GM21723 (cell line): ENCODE measurements around the gene CLMN.

Experiments used
- ATAC-seq: cut with Tn5 transposase; IDR thresholded peaks from one replicate; pipeline ENCODE4 v1.9.1; 2021; ENCODE audit warnings: mild to moderate bottlenecking, moderate library complexity; ENCODE audit not compliant: unreplicated experiment

CLMN gene

DNA sequence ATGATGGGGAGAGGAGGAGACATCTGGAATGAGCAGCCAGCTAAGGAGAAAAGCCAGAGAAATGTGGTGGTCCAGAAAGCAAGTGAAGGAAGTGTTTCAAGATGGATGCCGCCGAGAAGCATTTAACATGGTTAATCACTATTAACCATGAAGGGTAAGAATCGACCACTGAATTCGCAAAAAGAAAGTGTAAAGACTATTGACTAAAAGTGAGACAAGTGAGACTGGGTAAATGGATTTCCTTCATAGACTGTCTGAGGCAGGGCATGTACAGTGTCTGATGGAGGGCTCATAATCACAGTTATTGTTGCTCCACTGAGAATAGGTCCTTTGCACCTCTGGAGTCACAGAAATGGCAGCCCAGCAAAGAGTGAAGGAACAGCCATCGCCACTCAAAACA is 25.3 kb upstream of the CLMN start:
- ATAC-seq, result no peak

DNA sequence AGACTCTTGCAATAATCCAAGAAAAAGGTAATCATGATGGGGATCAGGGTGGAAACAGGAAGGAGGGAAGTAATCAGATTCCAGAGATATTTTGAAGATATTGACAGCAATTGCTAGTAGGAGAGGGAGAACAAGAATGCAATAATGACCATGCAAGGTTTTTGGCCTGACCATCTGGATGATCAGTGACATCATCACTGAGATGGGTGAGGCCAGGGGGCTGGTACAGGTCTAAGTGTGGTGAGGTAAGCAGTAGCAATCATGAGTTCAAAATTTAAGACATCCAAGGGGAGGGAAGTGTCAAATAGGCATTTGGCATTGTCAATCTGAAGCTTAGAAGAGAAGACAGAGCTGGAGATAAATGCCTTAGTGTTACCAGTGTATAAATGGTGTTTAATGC is 24.8 kb upstream of the CLMN start:
- no peak for ATAC-seq

DNA sequence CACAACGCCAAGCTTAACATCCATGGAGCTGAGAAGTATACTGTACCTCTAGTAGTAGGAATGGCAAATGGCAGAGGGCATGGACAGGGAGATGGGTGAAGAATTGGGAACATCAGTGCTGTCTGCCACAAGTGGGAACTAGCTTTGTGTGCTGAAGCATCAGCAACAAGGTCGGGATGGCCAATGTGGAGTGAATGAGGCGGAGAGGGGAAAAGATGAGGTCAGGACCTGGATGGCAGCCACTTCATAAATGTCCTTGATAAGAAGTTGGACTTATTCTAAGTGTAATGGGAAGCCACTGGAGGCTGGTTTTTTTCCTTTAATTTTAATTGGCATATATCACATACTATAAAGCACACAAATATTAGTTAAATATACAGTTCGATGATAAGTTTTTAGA is 21.9 kb upstream of the CLMN start:
- no peak for ATAC-seq

DNA sequence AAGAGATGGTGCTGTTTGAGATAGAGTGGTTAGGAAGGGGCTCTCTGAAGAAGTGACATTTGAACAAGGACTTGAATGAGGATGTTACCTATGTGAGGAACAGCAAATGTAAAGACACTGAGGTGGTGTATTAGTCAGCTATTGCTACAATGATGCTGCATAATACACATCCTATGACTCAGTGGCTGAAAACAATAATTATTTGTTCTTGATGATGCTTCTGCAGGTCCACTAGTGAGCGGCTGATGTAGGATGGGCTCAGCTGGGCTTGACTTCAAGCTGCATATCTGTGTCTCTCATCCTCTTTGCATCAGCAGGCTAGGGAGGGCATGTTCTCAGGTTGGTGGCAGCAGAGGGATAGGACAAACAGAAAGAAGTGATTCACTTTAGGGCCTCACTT is 21.4 kb upstream of the CLMN start:
- no peak for ATAC-seq

DNA sequence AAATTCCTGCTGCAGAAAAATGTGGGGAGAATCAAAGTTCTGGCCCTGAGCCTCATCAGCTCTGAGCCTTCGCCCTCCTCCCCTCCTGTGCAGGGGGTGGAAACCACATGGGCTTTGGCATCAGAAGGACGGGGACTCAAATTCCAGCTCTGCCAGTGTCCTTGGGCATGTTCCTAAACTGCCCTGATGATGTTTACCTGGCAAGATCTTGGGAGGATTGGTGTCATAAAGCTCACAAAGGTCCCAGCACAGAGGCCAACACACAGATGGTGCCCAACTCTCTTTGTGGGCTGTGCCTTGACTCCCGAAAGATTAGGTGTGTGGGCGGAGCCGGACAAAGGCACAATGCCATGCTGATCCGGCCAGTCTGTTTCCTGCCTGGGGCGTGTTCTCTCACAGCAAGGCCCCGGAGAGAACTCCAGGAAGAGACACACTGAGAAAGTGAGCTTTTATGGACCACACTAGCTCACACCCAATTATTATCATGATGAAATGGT is 20.5 kb upstream of the CLMN start:
- no peak for ATAC-seq

DNA sequence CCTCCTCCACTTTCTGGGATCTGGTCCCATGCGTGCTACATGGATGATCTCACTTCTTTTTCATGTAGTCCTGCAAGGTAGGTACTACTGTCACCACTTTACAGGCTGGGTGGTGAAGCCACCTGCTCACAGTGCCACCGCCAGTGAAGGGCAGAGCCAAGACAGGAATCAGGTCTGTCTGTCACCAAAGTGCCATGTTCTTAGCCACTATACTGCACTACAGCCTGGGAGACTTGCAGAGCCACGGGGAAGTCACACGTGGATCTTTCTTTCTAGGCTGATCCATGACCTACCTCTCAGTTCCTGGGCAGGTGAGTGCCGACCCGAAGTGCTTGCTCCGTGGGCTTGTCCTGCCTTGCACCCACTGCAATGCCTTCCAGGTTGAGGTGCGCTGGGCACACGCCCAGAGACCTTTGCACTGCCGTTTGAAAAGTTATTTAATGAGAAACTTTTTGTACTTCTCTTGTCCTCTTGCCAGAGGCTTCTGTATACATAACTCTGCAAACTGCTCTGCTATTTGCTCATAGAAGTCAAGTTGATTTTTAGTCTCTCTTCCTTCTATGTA is 19.7 kb upstream of the CLMN start:
- ATAC-seq, result no peak

DNA sequence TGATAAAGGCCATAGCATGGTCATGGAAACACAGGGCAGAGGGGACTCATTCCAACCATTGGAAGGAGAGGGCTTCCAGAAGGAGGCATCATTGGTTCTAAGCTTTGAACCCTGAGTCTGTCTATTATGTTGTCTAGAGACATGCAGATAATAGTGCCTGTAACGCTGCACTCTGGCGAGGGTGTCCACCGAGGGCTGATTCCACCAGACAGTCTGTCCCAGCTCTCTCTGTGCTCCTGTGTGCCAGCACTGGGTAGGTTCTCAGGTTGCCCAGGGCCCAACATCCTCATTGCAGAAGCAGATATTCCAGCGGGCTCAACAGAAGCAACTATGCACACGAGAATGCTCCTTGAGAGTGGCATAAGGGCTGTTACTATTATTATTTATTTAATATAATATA is 18.7 kb upstream of the CLMN start:
- ATAC-seq, result no peak

DNA sequence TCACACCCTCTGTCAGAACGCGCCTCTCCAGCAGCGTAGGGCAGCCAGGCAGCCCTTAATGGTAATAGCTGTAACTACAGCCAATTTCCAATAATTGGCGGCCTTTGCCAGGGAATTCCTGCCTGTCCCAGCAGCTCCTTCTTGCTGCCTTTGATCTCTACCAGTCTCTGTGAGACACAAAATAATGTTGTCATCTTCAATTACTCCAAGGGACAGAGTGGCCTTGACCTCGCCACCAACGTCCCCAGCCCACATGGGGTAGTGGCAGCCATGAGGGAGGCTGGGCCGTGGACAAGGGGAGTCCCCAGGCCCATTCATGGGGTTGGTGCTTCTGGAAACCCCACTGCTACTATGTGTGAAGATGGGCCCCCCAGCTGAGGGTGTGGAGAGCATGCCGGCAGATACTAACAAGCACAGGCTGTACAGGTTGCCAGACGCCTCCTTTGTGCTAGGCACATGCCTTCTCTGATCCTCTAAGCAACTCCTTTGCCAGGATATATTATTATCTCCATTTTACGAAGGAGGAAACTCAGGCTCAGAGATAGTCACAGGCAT is 17.4 kb upstream of the CLMN start:
- no peak for ATAC-seq

DNA sequence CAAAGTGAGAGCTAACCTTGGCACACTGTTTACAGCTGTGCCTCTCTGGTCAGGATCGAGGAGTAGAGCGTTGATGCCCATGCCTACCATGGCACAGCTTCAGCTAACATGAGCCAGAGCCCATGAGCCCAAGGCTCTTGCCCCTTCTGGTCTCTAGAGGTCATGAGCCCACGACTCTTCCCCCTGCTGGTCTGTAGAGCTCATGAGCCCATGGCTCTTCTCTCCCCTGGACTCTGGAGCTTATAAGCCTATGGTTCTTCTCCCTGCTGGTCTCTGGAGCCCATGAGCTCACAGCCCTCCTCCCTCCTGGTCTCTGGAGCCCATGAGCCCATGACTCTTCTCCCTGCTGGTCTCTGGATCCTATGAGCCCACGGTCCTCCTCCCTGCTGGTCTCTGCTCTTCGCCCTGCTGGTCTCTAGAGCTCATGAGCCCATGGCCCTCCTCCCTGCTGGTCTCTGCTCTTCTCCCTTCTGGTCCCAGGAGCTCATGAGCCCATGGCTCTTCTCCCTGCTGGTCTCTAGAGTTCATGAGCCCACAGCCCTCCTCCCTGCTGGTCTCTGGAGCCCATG is 16.6 kb upstream of the CLMN start:
- no peak for ATAC-seq

DNA sequence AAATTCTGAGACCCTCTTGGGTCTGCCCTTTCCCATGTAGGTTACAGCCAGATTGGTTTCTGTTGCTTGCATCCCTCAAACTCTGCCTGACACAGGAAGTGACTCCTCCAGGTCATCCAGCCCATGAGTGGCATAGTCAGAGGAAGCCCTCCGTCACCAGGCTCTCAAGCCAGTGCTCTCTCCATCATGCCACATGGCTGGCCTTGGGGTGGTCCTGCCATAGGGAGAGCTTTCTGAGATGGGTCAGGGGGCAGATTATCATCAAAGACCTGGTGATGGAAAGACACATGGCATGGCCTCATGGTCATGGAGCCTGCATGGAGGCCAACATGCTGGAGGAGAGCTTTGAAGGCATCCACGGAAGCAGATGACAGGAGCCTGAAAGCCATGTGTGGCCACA is 15.4 kb upstream of the CLMN start:
- no peak for ATAC-seq

DNA sequence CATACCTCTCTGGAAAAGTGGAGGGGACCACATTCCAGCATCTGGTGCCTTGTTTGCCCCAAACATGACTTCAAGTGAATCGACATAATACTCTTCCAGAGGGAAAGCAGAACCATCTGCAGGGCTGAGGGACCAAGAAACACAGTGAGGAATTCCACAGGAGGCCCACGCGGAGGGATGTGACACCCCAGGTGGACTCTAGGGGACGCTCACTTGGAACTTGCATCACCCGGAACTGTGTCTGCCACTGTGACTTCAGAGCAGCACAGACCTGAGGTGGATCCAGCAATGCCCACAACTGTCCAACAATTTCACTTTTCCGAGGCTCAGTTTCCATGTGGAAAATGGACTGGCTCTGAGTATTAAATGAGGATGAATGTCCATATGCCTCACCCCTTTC is 14.3 kb upstream of the CLMN start:
- no peak for ATAC-seq

DNA sequence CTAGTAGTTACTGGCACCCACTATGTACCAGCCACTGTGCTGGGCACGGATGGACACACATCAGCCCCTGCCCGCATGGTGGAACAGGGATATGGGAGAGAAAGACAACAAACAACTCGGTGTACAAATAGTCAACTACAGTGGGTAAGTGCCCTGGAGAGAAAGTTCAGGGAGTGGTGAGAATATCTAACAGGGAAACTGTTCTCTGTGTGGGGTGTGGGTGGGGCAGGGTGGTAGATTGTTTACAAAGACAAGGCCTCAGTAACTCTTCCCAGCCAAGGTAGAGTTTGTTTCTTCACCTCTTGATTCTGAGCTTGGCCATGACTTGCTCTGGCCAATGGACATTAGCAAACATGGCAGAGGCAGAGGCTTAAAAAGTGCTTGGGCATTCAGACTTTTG is 12.9 kb upstream of the CLMN start:
- ATAC-seq, result no peak

DNA sequence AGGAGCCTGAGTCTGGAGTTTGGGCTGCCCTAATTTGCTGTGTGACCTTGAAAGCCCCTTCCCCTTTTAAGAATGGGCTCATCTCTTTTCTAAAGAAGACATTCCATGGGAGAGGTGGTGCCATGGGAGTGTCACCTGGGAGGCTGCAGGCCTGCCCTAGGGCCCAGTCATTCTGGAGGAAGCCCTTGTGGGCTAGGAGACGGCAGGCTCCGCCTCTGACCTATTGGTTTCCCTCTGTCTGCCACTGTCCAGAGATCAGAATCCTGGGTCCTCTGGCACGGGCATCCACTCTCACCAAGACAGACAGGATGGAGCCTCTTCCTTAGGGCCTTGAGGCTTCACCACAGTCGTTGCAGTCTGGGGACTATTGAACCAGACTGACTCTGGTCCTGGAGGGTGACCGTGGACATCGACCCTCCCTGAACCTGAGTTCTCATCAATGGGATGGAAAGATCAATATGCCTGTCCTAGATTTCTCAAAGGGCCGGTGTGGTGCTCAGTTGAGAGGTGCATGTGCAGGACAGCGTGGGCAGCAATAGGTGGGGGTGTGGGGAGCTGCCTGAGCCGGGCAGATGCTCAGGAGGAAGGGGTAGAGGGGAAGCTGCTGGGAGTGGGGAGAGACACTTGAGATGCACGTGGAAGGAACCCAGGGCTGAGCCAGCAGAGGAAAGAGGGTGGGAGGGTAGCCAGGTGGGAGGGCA is 12.2 kb upstream of the CLMN start:
- ATAC-seq, result no peak

DNA sequence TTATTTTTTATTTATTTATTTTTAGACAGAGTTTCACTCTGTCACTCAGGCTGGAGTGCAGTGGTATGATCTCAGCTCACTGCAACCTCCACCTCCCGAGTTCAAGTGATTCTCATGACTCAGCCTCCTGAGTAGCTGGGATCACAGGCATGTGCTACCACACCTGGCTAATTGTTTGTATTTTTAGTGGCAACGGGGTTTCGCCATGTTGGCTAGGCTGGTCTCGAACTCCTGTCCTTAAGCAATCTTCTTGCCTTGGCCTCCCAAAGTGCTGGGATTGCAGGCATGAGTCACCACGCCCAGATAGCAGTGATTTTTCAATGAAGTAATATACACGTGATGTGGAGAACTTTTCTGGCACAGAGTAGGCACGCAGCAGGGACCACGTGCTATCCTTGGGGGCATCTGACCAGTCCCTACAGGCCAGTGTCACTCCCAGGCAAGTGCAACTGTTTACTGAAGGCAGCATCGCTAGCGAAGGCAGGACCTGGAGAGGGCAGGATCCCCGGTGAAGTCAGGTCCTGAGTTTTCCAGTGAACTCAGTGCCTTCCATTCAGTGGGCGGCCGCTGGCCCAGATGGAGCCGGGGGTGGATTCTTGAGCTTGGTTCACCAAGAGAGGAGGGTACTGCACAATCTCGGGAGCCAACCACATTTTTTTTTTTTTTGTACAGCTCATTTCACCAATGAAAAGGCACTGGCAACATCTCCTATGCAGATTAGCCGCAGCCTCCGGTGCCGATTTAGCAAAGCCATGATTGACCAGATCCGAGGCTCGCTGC is 11.1 kb upstream of the CLMN start:
- no peak for ATAC-seq

DNA sequence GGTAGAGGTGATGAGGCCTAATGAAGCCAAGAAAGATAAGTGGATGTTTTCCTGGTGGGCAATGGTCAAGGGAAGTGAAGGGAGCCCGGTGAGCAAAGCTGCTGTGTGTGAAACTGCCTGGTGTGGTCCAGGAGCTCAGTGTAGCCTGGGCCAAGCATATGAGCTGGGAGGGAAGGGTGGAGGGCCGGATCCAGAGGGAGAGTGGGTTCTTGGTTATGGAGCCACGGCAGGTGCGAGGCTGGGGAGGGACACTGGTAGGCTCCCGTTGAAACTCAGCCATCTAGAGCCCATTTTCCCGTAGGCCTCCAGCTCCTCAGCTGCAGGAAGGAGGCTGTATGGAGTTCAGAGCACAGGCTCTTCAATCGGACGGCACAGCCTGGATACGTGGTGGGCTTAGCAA is 10.2 kb upstream of the CLMN start:
- no peak for ATAC-seq

DNA sequence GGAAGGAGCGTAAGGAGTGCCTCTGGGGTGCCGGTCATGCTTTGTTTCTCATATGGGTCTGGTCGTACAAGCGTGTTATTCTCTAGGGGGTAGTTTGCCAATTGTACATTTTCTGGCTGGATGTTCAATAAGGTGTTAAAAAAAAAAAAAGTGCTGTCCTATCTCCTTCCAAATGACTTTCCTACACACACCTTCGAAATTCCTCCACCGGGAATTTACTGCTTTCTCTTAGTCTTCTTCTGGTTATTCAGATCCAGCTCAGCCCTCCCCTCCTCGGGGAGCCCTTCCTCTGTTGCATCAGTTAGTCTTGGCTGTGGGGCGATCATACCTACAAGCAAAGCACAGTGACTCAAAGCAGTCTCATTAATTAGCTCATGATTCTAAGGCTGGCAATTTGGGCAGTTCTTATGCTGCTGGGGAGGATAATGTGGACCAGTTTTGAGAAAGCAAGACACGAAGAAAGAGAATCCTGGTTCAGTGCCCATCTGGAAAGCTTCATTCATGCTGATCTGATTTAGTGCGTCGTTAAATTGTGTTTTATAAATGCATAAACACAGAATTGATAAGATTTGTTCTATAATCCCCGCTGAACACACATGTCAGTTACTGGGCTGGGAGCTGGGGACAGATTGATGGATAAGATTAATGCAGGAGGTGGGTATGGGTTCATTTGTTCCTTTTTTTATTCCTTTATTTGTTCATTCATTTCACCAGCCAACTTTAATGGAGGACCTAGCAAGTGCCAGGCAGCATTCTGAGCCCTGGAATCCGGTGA is 9.2 kb upstream of the CLMN start:
- ATAC-seq, result no peak

DNA sequence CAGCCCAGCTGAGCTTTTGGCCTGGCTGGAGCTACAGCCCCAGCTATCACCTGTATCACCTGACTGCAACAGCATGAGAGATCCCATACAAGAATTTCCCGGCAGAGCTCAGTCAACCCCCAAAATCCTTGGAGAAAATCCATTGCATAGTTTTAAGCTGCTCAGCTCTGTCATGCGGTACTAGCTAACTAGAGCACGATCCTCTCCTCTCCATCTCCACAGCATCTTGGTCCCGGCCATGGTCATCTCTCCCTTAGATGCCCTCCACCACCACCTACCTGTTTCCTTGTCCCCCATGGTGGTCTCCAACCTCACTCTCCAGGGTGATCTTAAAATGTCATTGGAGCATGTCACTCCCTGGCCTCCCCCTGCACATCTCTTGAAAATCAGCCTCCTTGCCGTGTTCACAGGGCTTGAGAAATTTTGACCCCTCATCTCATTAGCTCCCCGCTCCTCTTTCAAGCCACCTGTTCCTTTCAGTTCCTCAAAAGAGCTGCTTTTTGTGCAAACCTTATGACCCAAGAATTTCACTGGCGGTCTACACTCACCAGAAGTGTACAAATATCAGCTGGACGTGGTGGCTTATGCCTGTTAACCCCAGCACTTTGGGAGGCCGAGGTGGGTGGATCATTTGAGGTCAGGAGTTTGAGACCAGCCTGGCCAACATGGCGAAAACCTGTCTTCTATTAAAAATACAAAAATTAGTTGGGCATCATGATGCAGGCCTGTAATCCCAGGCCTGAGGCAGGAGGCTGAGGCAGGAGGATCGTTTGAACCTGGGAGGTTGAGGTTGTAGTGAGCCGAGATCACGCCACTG is 8.1 kb upstream of the CLMN start:
- peak; percentile 97 for ATAC-seq

DNA sequence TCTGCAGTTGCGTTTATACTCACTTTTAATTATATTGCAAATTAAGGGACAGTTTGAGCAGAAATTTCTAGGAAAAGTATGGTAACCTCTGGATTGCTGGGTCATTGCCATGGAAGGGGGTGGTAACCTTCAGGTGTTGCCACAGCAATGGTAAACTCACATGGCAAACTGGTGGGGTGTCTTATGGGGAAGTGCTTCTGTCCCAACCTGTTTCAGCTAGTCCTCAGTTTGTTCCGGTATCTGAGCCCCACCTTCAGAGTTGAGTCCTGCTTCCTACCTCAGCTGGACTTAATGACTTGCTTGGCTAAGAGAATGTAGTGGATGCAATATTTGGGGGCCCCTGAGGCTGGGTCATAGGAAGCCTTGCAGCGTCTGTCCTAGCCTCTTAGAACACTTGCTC is 7.3 kb upstream of the CLMN start:
- peak; percentile 6 for ATAC-seq

DNA sequence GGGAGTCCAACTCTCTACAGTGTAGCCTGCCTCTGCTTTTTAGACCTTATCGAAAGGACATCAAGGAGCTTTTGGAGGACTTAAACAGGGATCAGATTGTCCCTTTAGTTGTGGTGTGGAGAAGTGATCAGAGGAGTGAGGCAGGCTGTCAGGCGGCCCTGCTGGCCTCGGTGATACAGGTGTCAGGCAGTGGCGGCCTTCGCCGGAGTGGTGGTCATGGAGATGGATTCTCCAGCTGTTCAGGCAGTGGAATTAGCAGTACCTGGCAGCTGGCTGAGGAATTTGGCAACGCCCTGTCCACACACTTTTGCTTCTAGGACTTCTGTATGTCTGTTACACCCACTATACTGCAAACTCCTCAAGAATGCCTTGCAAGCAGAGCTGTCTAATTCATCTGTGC is 4.2 kb upstream of the CLMN start:
- no peak for ATAC-seq

DNA sequence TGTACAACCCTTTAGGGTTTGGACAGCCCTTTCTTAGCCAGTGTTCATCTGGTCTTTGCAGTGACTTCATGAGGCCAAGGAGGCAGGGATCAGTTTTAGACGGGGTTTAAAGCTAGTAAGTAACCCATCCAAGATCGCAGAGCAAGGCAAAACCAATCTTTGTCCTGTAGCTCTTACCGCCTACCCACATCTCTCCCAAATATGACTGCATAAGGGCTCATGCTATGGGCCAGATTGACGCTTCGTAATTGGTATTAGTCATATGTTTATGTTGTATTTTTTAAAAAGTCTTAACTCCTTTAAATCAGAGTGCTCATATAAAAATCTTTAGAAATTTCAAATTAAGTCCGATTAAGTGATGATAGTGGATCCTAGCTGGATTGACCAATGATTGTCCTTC is 3.7 kb upstream of the CLMN start:
- no peak for ATAC-seq
